Erythroblast (primary cell): Measurements from ENCODE around the gene CAMK2G.

Experiments used
- GATA1 ChIP-seq: IDR thresholded peaks from 2 replicates; pipeline ENCODE4 v1.6.1; 2011; ENCODE audit warnings: low read depth, mild to moderate bottlenecking, control low read depth, low read length, moderate library complexity
- POLR2A ChIP-seq: IDR thresholded peaks from 2 replicates; pipeline ENCODE4 v1.6.1; 2011; ENCODE audit warnings: mild to moderate bottlenecking, low read length

- no peak for TF ChIP-seq POLR2A
- TF ChIP-seq GATA1, result no peak
Observed at GRCh38 chr10:73905256-73906020, 31.1 kb upstream of the CAMK2G start.
